Activated gamma-delta T cell treated with Interleukin-2 at 50 U/mL for 16 hours (primary cell): ENCODE data around the gene GLIS2.

ENCODE experiments used
- DNase-seq: peaks from one replicate; pipeline ENCODE4 v3.0.0-alpha.2; 2020

GLIS2 gene

GRCh38 chr16:4298761-4299522, 16.9 kb upstream of the GLIS2 start:
- no peak for DNase-seq

- no peak for DNase-seq
Observed at GRCh38 chr16:4301177-4301576, 14.7 kb upstream of the GLIS2 start.

GRCh38 chr16:4301968-4302367, 13.9 kb upstream of the GLIS2 start:
- DNase-seq: no peak

- no peak for DNase-seq
Observed at GRCh38 chr16:4303973-4304372, 11.9 kb upstream of the GLIS2 start.

GRCh38 chr16:4306470-4307214, 9.2 kb upstream of the GLIS2 start:
- peak; percentile 61 for DNase-seq

GRCh38 chr16:4307215-4308037, 8.4 kb upstream of the GLIS2 start:
- peak; percentile 96 for DNase-seq

- no peak for DNase-seq
Observed at GRCh38 chr16:4309102-4309832, 6.6 kb upstream of the GLIS2 start.

GRCh38 chr16:4309833-4310266, 6.0 kb upstream of the GLIS2 start:
- DNase-seq: peak; percentile 58

- DNase-seq: no peak
Observed at GRCh38 chr16:4313563-4314531, 2.0 kb upstream of the GLIS2 start.

- DNase-seq: no peak
Observed at GRCh38 chr16:4314532-4315185, 1.2 kb upstream of the GLIS2 start.

- DNase-seq: no peak
Observed at GRCh38 chr16:4316108-4316863, 419 bp downstream of the GLIS2 start.

GRCh38 chr16:4316864-4317531, 1.1 kb downstream of the GLIS2 start:
- DNase-seq: no peak

GRCh38 chr16:4317532-4318450, 1.9 kb downstream of the GLIS2 start:
- no peak for DNase-seq

GRCh38 chr16:4318451-4318910, 2.6 kb downstream of the GLIS2 start:
- no peak for DNase-seq

GRCh38 chr16:4318967-4319366, 3.1 kb downstream of the GLIS2 start:
- DNase-seq: no peak

- peak; percentile 48 for DNase-seq
Observed at GRCh38 chr16:4319454-4320421, 3.9 kb downstream of the GLIS2 start.

GRCh38 chr16:4320571-4321137, 4.8 kb downstream of the GLIS2 start:
- DNase-seq: no peak
